H9 (cell line): Measurements from ENCODE around the gene SPATA16. TPM values are rescaled to one million over a fixed set of nuclear protein-coding genes. Genes with fewer than 3 reads are reported as not detected.

Experiments used
- DNase-seq: peaks from one replicate; pipeline ENCODE4 v3.0.0-alpha.2; 2017
- H2AFZ ChIP-seq: one replicate; pipeline ENCODE4 v1.6.1; 2013; ENCODE audit warnings: mild to moderate bottlenecking, low read length, control low read depth, moderate library complexity
- H2AK5ac ChIP-seq: 2 replicates; pipeline ENCODE4 v1.6.1; 2013; ENCODE audit warnings: low read length, control low read depth, mixed read lengths; ENCODE audit not compliant: insufficient read length
- H2BK120ac ChIP-seq: one replicate; pipeline ENCODE4 v1.6.1; 2013; ENCODE audit warnings: low read depth, mild to moderate bottlenecking, low read length, control low read depth, inconsistent platforms; ENCODE audit not compliant: poor library complexity, severe bottlenecking
- H2BK12ac ChIP-seq: 2 replicates; pipeline ENCODE4 v1.6.1; 2013; ENCODE audit warnings: low read length, control low read depth, mixed read lengths, low read depth; ENCODE audit not compliant: insufficient read length
- H2BK15ac ChIP-seq: 2 replicates; pipeline ENCODE4 v1.6.1; 2013; ENCODE audit warnings: low read depth, low read length, control low read depth
- H2BK20ac ChIP-seq: one replicate; pipeline ENCODE4 v1.6.1; 2013; ENCODE audit warnings: low read depth, mild to moderate bottlenecking, low read length, control low read depth, inconsistent platforms; ENCODE audit not compliant: poor library complexity, severe bottlenecking
- H2BK5ac ChIP-seq: 2 replicates; pipeline ENCODE4 v1.6.1; 2013; ENCODE audit warnings: low read length, control low read depth, mixed read lengths; ENCODE audit not compliant: insufficient read length
- H3K14ac ChIP-seq: 2 replicates; pipeline ENCODE4 v1.6.1; 2013; ENCODE audit warnings: low read length, control low read depth; ENCODE audit not compliant: insufficient read depth
- H3K18ac ChIP-seq: 2 replicates; pipeline ENCODE4 v1.6.1; 2013; ENCODE audit warnings: low read depth, mild to moderate bottlenecking, mixed read lengths, low read length, control low read depth; ENCODE audit not compliant: insufficient read length
- H3K23ac ChIP-seq: 2 replicates; pipeline ENCODE4 v1.6.1; 2013; ENCODE audit warnings: low read length, control low read depth, mixed read lengths, low read depth; ENCODE audit not compliant: insufficient read length
- H3K23me2 ChIP-seq: 2 replicates; pipeline ENCODE4 v1.6.1; 2013; ENCODE audit warnings: low read depth, mild to moderate bottlenecking, mixed read lengths, low read length, control low read depth; ENCODE audit not compliant: insufficient read length, poor library complexity, severe bottlenecking
- H3K27ac ChIP-seq: 2 replicates; pipeline ENCODE4 v1.5.1; 2013; ENCODE audit warnings: low read length, control low read depth, mixed read lengths, low read depth; ENCODE audit not compliant: insufficient read length
- H3K27me3 ChIP-seq: 2 replicates; pipeline ENCODE4 v1.6.1; 2013; ENCODE audit warnings: low read length, control low read depth, inconsistent platforms; ENCODE audit not compliant: insufficient read depth
- H3K4ac ChIP-seq: 2 replicates; pipeline ENCODE4 v1.6.1; 2013; ENCODE audit warnings: low read depth, mild to moderate bottlenecking, control low read depth, inconsistent platforms, low read length, moderate library complexity
- H3K4me1 ChIP-seq: 2 replicates; pipeline ENCODE4 v1.6.1; 2013; ENCODE audit warnings: low read length, control low read depth, inconsistent platforms; ENCODE audit not compliant: insufficient read depth
- H3K4me2 ChIP-seq: 2 replicates; pipeline ENCODE4 v1.6.1; 2013; ENCODE audit warnings: low read length, control low read depth, mixed read lengths; ENCODE audit not compliant: insufficient read length, insufficient read depth
- H3K56ac ChIP-seq: 2 replicates; pipeline ENCODE4 v1.6.1; 2013; ENCODE audit warnings: low read depth, mild to moderate bottlenecking, mixed read lengths, low read length, control low read depth; ENCODE audit not compliant: insufficient read length
- H3K79me1 ChIP-seq: 2 replicates; pipeline ENCODE4 v1.6.1; 2013; ENCODE audit warnings: low read depth, mild to moderate bottlenecking, moderate library complexity, low read length, control low read depth, inconsistent platforms; ENCODE audit not compliant: insufficient read depth, poor library complexity, severe bottlenecking
- H3K79me2 ChIP-seq: 2 replicates; pipeline ENCODE4 v1.6.1; 2013; ENCODE audit warnings: low read length, control low read depth, inconsistent platforms; ENCODE audit not compliant: insufficient read depth
- H3K9ac ChIP-seq: 2 replicates; pipeline ENCODE4 v1.6.1; 2013; ENCODE audit warnings: low read length, control low read depth, mixed read lengths; ENCODE audit not compliant: insufficient read length; ENCODE audit errors: extremely low read depth
- H3K9me3 ChIP-seq: one replicate; pipeline ENCODE4 v1.6.1; 2013; ENCODE audit warnings: low read depth, low read length, inconsistent platforms; ENCODE audit not compliant: control insufficient read depth
- H3T11ph ChIP-seq: one replicate; pipeline ENCODE4 v1.6.1; 2013; ENCODE audit warnings: mild to moderate bottlenecking, low read length, control low read depth, inconsistent platforms
- H4K20me1 ChIP-seq: one replicate; pipeline ENCODE4 v1.6.1; 2013; ENCODE audit not compliant: control insufficient read depth, insufficient read length, insufficient read depth
- H4K5ac ChIP-seq: 2 replicates; pipeline ENCODE4 v1.6.1; 2013; ENCODE audit warnings: low read depth, mild to moderate bottlenecking, mixed read lengths, low read length, control low read depth; ENCODE audit not compliant: insufficient read length
- H4K8ac ChIP-seq: replicated peaks from 2 replicates; pipeline ENCODE4 v1.6.1; 2013; ENCODE audit warnings: low read length, control low read depth, mixed read lengths, low read depth; ENCODE audit not compliant: insufficient read length
- H4K91ac ChIP-seq: 2 replicates; pipeline ENCODE4 v1.6.1; 2013; ENCODE audit warnings: low read depth, mild to moderate bottlenecking, moderate library complexity, mixed read lengths, low read length, control low read depth; ENCODE audit not compliant: insufficient read length
- H3K27ac Mint-ChIP-seq, 3 experiments: 2 replicates in 2 of 3; 3 replicates in 1 of 3; pipeline ENCODE4 v1.8.0; 2020 to 2021; ENCODE audit warnings: mixed read lengths in 3 of 3, mild to moderate bottlenecking in 1 of 3, moderate library complexity in 1 of 3
- H3K27me3 Mint-ChIP-seq: 2 replicates; pipeline ENCODE4 v1.8.0; 2021; ENCODE audit warnings: low read depth, mild to moderate bottlenecking, moderate library complexity, mixed read lengths
- H3K36me3 Mint-ChIP-seq, 3 experiments: 2 replicates in 2 of 3; 3 replicates in 1 of 3; pipeline ENCODE4 v1.8.0; 2020 to 2021; ENCODE audit warnings: low read depth in 3 of 3, mixed read lengths in 3 of 3; ENCODE audit not compliant: insufficient read depth in 1 of 3
- H3K4me1 Mint-ChIP-seq, 2 experiments: 2 replicates each; pipeline ENCODE4 v1.8.0; 2020; ENCODE audit warnings: mixed read lengths in 2 of 2
- H3K4me3 Mint-ChIP-seq, 2 experiments: 2 replicates in 1 of 2; 3 replicates in 1 of 2; pipeline ENCODE4 v1.8.0; 2020 to 2021; ENCODE audit warnings: mild to moderate bottlenecking in 2 of 2, mixed read lengths in 2 of 2, moderate library complexity in 1 of 2
- H3K9me3 Mint-ChIP-seq, 2 experiments: 2 replicates in 1 of 2; 3 replicates in 1 of 2; pipeline ENCODE4 v1.8.0; 2020; ENCODE audit warnings: mild to moderate bottlenecking in 2 of 2, mixed read lengths in 2 of 2, moderate library complexity in 1 of 2
- WGBS: extraction: QIAGEN DNeasy Blood & Tissue Kit; methylation state at CpG from one replicate; pipeline ENCODE4 v1.1.7; 2013; ENCODE audit warnings: missing lambda C conversion rate, low lambda C conversion rate, mixed read lengths; ENCODE audit not compliant: insufficient read length; ENCODE audit errors: extremely low coverage; 5-methylcytosine and 5-hydroxymethylcytosine counted together
- total RNA-seq: library from RNA; stranded (reverse); gene quantifications from 2 replicates; pipeline ENCODE4 v1.2.1, GENCODE V29; 2021
- TF ChIP-seq, protein P1 (sequence below): fragments of 200-600 bp; sonication (generic); conservative IDR thresholded peaks from 3 replicates; pipeline ENCODE4 v1.8.0; 2021; ENCODE audit warnings: antibody characterized with exemption, mild to moderate bottlenecking

Gene SPATA16
- total RNA-seq, 1 experiment from 2014 or later = not detected

DNA sequence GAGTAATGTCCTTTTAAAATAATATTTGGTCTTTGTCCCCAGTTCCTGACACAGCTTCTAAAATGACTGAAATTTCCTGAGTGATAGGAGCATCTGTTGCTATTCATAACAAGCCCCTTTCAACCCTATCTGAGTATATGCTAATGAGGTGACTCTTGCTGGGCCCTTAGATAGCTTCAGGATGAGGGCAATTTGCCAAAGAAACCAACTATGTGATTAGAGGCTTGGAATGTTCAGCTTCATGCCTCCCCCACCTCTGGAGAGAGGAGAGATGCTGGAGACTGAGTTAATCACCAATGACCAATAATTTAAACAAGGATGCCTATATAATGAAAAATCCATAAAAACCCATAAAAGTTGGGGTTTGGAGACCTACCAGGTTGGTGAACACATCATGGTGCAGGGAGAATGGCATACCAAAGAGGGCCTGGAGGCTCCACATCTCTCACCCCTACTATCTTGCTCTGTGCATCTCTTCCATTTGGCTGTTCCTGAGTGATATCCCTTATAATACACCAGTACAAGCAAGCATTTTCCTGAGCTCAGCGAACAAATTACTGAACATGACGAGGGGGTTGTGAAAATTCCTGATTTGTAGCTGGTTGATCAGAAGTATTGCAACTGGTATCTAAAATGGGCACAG is 201.3 kb downstream of the SPATA16 start:
- TF ChIP-seq, protein P1, sequence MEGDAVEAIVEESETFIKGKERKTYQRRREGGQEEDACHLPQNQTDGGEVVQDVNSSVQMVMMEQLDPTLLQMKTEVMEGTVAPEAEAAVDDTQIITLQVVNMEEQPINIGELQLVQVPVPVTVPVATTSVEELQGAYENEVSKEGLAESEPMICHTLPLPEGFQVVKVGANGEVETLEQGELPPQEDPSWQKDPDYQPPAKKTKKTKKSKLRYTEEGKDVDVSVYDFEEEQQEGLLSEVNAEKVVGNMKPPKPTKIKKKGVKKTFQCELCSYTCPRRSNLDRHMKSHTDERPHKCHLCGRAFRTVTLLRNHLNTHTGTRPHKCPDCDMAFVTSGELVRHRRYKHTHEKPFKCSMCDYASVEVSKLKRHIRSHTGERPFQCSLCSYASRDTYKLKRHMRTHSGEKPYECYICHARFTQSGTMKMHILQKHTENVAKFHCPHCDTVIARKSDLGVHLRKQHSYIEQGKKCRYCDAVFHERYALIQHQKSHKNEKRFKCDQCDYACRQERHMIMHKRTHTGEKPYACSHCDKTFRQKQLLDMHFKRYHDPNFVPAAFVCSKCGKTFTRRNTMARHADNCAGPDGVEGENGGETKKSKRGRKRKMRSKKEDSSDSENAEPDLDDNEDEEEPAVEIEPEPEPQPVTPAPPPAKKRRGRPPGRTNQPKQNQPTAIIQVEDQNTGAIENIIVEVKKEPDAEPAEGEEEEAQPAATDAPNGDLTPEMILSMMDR = no peak
- Histone ChIP-seq H3K14ac (no peak overlapping the region), H2AFZ (no peak overlapping the region)

More for the DNA sequence above, 201.3 kb downstream of the SPATA16 start:
- no peaks in the 10 kb centered on the region for H3K27me3 ChIP-seq
- no peak overlapping the region for H2BK12ac ChIP-seq
- no peaks in the 10 kb centered on the region for H3K79me2 ChIP-seq
- H2BK120ac ChIP-seq = no peak overlapping the region
- no peak overlapping the region for H3K56ac ChIP-seq
- Mint-ChIP-seq H3K27me3 (no peaks in the 10 kb centered on the region), H3K36me3 (no peaks in the 10 kb centered on the region), H3K27ac (no peak overlapping the region), H3K9me3 (no peaks in the 10 kb centered on the region), H3K4me3 (no peak overlapping the region), H3K4me1 (peaks cover 14% of the 10 kb centered on the region in 2 experiments)
- H4K91ac ChIP-seq = no peak overlapping the region
- peaks cover 4% of the 10 kb centered on the region; the same call in 1 of the 2 replicates for H3K4me1 ChIP-seq
- H2BK15ac ChIP-seq = no peak overlapping the region
- H4K8ac ChIP-seq = no peak overlapping the region
- no peaks in the 10 kb centered on the region for H4K20me1 ChIP-seq
- no peak overlapping the region for H2BK20ac ChIP-seq
- DNase-seq = no peak
- no peaks in the 10 kb centered on the region for H3K79me1 ChIP-seq
- no peak overlapping the region for H3T11ph ChIP-seq
- H3K4ac ChIP-seq = no peak overlapping the region
- no peak overlapping the region for H3K9ac ChIP-seq
- no peak overlapping the region for H2AK5ac ChIP-seq
- no peak overlapping the region for H3K23ac ChIP-seq
- H4K5ac ChIP-seq = no peak overlapping the region
- no peak overlapping the region for H2BK5ac ChIP-seq
- no peaks in the 10 kb centered on the region for H3K9me3 ChIP-seq
- no peak overlapping the region for H3K18ac ChIP-seq
- no peak overlapping the region for H3K4me2 ChIP-seq
- WGBS = no CpG with 5 or more reads among the region's 2 CpGs
- no peak overlapping the region for H3K27ac ChIP-seq
- H3K23me2 ChIP-seq = no peaks in the 10 kb centered on the region
